Measurements from ENCODE around the gene PPM1H.

GRCh38 chr12:62915204-62915529 is 19.8 kb downstream of the PPM1H start:
- TF ChIP-seq, protein P1, sequence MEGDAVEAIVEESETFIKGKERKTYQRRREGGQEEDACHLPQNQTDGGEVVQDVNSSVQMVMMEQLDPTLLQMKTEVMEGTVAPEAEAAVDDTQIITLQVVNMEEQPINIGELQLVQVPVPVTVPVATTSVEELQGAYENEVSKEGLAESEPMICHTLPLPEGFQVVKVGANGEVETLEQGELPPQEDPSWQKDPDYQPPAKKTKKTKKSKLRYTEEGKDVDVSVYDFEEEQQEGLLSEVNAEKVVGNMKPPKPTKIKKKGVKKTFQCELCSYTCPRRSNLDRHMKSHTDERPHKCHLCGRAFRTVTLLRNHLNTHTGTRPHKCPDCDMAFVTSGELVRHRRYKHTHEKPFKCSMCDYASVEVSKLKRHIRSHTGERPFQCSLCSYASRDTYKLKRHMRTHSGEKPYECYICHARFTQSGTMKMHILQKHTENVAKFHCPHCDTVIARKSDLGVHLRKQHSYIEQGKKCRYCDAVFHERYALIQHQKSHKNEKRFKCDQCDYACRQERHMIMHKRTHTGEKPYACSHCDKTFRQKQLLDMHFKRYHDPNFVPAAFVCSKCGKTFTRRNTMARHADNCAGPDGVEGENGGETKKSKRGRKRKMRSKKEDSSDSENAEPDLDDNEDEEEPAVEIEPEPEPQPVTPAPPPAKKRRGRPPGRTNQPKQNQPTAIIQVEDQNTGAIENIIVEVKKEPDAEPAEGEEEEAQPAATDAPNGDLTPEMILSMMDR (conservative IDR thresholded peaks at IDR 0.05; ENCODE audit: low read depth, low read length): no peak
- TF ChIP-seq EZH2 (IDR thresholded peaks at IDR 0.05; ENCODE audit: low read length, unreplicated experiment): no peak
- no peak for TF ChIP-seq EZH2phosphoT487 (IDR thresholded peaks at IDR 0.05; ENCODE audit: borderline replicate concordance, low read length)
